ENCODE data around the gene HERC4. TPM values are rescaled to one million over a fixed set of nuclear protein-coding genes. Genes with fewer than 3 reads are reported as not detected.
A peak's percentile ranks its signal among the peaks of the same experiment; 100 is the strongest.
"Not testable (repeated sequence)": the region's sequence is repeated elsewhere in the genome, so short reads cannot be mapped to it uniquely, and the experiment has no call there.

HERC4 gene
- total RNA-seq, 1 donor from 2014 or later, result 59.4 TPM

DNA sequence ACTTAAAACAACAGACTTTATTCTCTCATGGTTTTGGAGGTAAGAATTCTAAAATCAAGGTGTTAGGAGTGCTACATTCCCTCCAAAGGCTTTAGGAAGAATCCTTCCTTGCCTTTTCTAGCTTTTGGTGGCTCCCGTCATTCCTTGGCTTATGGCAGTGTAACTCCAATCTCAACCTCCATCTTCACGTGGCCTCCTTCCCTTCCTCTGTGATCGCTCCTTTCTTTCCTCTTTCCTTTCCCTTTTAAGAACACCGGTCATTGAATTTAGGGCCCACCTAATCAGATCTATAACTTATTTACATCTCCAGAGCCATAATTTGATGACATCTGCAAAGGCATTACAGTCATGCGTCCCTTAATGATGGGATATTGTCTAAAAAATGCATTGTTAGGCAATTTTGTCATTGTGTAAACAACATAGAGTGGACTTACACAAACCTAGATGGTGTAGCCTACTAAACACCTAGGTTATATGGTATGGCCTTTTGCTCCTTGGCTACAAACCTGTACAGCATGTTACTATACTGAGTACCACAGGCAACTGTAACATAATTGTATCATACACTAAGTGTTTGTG, 5.9 kb upstream of the HERC4 start:
- Mint-ChIP-seq H3K27me3 (ENCODE audit: unreplicated experiment) (no peaks in the 10 kb centered on the region), H3K9me3 (ENCODE audit: unreplicated experiment) (no peaks in the 10 kb centered on the region), H3K4me1 (ENCODE audit: unreplicated experiment) (peaks cover 22% of the 10 kb centered on the region), H3K36me3 (ENCODE audit: unreplicated experiment) (no peaks in the 10 kb centered on the region), H3K4me3 (ENCODE audit: unreplicated experiment) (no peak overlapping the region), H3K27ac (ENCODE audit: unreplicated experiment) (no peak overlapping the region)
- no peak for DNase-seq (ENCODE audit: extremely low spot score, unreplicated experiment)
- TF ChIP-seq, protein P1, sequence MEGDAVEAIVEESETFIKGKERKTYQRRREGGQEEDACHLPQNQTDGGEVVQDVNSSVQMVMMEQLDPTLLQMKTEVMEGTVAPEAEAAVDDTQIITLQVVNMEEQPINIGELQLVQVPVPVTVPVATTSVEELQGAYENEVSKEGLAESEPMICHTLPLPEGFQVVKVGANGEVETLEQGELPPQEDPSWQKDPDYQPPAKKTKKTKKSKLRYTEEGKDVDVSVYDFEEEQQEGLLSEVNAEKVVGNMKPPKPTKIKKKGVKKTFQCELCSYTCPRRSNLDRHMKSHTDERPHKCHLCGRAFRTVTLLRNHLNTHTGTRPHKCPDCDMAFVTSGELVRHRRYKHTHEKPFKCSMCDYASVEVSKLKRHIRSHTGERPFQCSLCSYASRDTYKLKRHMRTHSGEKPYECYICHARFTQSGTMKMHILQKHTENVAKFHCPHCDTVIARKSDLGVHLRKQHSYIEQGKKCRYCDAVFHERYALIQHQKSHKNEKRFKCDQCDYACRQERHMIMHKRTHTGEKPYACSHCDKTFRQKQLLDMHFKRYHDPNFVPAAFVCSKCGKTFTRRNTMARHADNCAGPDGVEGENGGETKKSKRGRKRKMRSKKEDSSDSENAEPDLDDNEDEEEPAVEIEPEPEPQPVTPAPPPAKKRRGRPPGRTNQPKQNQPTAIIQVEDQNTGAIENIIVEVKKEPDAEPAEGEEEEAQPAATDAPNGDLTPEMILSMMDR (IDR thresholded peaks at IDR 0.05), result no peak

DNA sequence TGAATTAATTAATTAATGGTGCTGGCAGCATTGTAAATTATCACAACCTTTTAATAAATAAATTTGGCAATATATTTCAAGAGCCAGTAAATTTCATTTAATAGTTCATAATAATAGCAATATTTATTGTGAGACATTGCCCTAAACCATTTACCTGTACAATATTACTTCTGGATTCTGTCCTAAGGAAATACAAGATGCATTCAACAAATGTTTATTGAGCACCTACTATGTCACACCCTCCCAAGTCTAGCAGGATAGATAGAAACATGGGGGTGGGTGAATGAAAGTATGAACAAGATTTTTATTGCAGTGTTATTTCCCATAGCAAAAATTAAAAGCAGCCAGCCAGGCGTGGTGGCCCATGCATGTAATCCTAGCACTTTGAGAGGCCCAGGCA, 4.4 kb upstream of the HERC4 start:
- no peak for DNase-seq (ENCODE audit: extremely low spot score, unreplicated experiment)
- Mint-ChIP-seq H3K27me3 (ENCODE audit: unreplicated experiment) (no peaks in the 10 kb centered on the region), H3K9me3 (ENCODE audit: unreplicated experiment) (no peaks in the 10 kb centered on the region), H3K4me3 (ENCODE audit: unreplicated experiment) (no peak overlapping the region), H3K27ac (ENCODE audit: unreplicated experiment) (no peak overlapping the region), H3K4me1 (ENCODE audit: unreplicated experiment) (peaks cover 24% of the 10 kb centered on the region), H3K36me3 (ENCODE audit: unreplicated experiment) (no peaks in the 10 kb centered on the region)
- TF ChIP-seq, protein P1 (IDR thresholded peaks at IDR 0.05), result no peak

DNA sequence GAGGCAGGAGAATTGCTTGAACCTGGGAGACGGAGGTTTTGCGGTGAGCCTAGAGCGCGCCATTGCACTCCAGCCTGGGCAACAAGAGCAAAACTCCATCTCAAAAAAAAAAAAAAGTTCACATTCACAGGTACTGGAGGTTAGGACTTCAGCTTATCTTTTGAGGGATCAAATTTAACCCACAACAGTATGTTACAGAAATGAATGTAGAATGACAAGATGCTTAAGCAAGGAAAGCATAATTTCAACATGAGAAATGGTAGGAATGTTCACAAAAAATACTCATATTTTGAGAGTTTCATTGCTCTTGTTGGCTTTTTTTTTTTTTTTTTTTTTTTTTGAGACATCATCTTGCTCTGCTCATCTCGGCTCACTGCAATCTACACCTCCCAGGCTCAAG, 1.9 kb upstream of the HERC4 start:
- no peak overlapping the region for H3K4me3 Mint-ChIP-seq (ENCODE audit: unreplicated experiment)
- TF ChIP-seq, protein P1 (IDR thresholded peaks at IDR 0.05), result no peak
- no peaks in the 10 kb centered on the region for H3K36me3 Mint-ChIP-seq (ENCODE audit: unreplicated experiment)
- H3K4me1 Mint-ChIP-seq (ENCODE audit: unreplicated experiment), result peaks cover 24% of the 10 kb centered on the region
- H3K27me3 Mint-ChIP-seq (ENCODE audit: unreplicated experiment), result no peaks in the 10 kb centered on the region
- DNase-seq (ENCODE audit: extremely low spot score, unreplicated experiment), result no peak
- no peak overlapping the region for H3K27ac Mint-ChIP-seq (ENCODE audit: unreplicated experiment)
- no peaks in the 10 kb centered on the region for H3K9me3 Mint-ChIP-seq (ENCODE audit: unreplicated experiment)

DNA sequence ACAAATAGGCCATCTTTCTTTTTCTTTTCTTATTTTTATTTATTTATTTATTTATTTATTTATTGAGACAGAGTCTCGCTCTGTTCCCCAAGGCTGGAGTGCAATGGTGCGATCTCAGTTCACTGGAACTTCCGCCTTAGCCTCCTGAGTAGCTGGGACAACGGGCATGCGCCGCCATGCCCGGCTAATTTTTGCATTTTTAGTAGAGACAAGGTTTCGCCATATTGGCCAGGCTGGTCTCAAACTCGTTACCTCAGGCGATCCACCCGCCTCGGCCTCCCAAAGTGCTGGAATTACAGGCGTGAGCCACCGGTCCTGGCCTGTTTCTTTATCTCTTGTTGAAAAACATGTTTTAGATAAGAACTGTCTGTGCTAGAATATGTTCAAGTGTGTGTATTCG, 998 bp upstream of the HERC4 start:
- not testable (repeated sequence) for H3K36me3 Mint-ChIP-seq (ENCODE audit: unreplicated experiment); H3K4me3 Mint-ChIP-seq (ENCODE audit: unreplicated experiment); H3K9me3 Mint-ChIP-seq (ENCODE audit: unreplicated experiment); H3K27ac Mint-ChIP-seq (ENCODE audit: unreplicated experiment); DNase-seq (ENCODE audit: extremely low spot score, unreplicated experiment); H3K27me3 Mint-ChIP-seq (ENCODE audit: unreplicated experiment)
- H3K4me1 Mint-ChIP-seq (ENCODE audit: unreplicated experiment), result peaks cover 33% of the 10 kb centered on the region

DNA sequence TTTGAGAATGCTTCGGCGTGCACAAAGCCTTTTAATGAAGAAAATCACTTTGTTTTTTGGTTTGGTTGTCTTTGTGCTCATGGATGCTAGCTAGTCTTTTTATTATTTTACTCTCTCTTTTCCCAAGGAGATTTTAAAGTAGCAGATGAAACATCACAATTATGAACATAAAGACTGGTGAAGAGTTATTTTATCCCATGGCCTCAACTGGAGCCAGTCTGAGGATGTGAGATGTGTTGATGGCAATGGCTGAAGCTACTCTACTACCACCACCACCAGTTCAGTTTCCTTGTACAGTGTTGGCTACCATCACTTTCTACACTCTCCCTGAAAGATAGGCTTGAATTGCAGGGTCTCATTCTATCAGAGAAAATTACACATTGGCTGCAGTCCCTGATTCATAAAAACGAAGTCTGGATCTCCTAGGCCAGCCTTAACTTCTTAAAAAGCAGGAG, 494 bp upstream of the HERC4 start:
- peak overlapping the region; percentile 67 for H3K4me3 Mint-ChIP-seq (ENCODE audit: unreplicated experiment)
- peaks cover 5% of the 10 kb centered on the region for H3K36me3 Mint-ChIP-seq (ENCODE audit: unreplicated experiment)
- H3K4me1 Mint-ChIP-seq (ENCODE audit: unreplicated experiment), result peaks cover 38% of the 10 kb centered on the region
- H3K27me3 Mint-ChIP-seq (ENCODE audit: unreplicated experiment), result no peaks in the 10 kb centered on the region
- peak overlapping the region; percentile 73 for H3K27ac Mint-ChIP-seq (ENCODE audit: unreplicated experiment)
- no peak for DNase-seq (ENCODE audit: extremely low spot score, unreplicated experiment)
- H3K9me3 Mint-ChIP-seq (ENCODE audit: unreplicated experiment), result no peaks in the 10 kb centered on the region
- TF ChIP-seq, protein P1 (IDR thresholded peaks at IDR 0.05), result no peak

Measured in osteocyte (in vitro differentiated cells).